GM21515 (cell line): ENCODE data around the gene MOV10L1.

Source experiments
- ATAC-seq: cut with Tn5 transposase; IDR thresholded peaks from one replicate; pipeline ENCODE4 v1.9.1; 2021; ENCODE audit not compliant: unreplicated experiment

MOV10L1 gene

GRCh38 chr22:50058906-50059880 is 30.6 kb upstream of the MOV10L1 start:
- ATAC-seq, result no peak

GRCh38 chr22:50059881-50060262 is 29.9 kb upstream of the MOV10L1 start:
- no peak for ATAC-seq

DNA sequence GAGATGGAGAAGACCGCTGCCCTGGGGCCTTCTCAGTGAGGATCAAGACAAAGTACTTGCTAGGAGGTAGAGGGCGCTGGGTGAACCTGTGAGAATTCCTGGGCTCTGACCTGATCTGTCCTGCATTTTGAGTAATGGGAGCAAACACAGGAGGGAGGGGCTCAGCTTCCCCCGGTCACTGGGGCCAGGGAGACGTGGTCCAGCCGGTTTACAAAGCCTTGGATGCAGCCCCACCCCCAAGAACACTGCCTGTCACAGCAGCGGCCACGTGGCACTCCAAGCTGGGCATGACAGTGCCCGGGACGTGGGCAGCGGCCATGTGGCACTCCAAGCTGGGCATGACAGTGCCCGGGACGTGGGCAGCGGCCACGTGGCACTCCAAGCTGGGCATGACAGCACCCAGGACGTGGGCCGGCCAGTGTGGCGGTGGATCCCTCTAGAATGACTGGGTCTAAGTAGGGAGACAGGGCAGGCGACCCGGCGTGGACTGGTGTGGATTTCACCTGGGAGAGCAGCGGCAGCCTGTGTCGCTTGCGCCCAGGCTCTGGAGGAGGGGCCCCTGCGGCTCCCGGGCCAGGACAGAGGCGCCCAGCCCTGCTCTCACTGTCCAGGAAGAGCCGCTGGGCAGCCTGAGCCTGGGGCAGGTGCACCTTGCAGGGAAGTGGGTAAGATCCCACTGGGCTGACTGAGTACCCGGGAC is 29.2 kb upstream of the MOV10L1 start:
- no peak for ATAC-seq

- ATAC-seq, result no peak
These were observed 28.5 kb upstream of the MOV10L1 start for GRCh38 chr22:50061141-50061823.

- no peak for ATAC-seq
These were observed 27.9 kb upstream of the MOV10L1 start for GRCh38 chr22:50061824-50062355.

- ATAC-seq, result no peak
These were observed 27.2 kb upstream of the MOV10L1 start for GRCh38 chr22:50062509-50063135.

- no peak for ATAC-seq
These were observed 26.0 kb upstream of the MOV10L1 start for GRCh38 chr22:50063589-50064393.

GRCh38 chr22:50064453-50064852 is 25.4 kb upstream of the MOV10L1 start:
- ATAC-seq, result no peak

DNA sequence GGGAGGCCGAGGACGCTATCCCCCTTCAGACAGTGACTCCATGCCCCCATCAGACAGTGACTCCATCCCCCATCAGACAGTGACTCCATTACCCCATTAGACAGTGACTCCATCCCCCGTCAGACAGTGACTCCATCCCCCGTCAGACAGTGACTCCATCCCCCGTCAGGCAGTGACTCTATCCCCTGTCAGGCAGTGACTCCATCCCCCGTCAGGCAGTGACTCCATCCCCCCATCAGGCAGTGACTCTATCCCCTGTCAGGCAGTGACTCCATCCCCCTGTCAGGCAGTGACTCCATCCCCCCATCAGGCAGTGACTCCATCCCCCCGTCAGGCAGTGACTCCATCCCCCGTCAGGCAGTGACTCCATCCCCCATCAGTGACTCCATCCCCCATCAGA is 22.6 kb upstream of the MOV10L1 start:
- no peak for ATAC-seq

DNA sequence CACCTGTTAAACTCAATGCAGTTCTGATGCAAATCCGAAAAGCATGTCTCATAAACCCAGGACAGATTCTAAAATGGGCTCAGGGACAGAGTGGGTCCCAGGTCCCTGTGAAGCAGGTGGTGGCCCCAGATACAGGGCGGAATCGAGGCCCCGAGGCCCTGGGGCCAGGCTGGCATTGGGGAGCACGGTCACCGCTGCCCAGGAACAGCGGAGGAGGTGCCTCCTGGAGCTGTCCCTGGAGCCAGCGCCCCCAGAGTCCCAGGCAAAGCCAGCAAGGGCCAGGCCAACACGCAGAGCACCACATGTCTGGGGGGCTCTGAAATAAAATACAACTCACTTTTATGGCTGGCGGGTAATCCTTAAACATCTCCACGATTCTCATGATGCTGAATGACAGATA is 21.7 kb upstream of the MOV10L1 start:
- ATAC-seq, result no peak

DNA sequence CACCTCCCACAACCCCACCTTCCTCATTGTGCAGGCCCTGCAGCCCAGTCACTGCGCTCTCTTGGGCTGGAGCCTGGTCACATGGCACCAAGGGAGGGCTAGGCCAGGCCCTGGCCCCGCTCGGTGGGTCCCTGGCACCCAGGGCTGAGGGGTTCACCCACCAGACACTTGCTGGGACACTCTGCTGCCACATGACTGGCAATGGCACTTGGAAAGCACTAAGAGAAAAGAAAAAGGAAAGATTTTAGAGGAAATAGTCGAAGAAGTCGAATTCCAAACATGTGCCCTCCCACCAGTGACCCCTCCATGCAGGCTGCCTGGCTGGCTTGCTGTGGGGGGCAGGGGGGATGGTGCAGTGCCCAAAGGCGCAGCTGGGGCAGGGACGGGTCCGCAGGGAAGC is 19.4 kb upstream of the MOV10L1 start:
- ATAC-seq, result no peak

DNA sequence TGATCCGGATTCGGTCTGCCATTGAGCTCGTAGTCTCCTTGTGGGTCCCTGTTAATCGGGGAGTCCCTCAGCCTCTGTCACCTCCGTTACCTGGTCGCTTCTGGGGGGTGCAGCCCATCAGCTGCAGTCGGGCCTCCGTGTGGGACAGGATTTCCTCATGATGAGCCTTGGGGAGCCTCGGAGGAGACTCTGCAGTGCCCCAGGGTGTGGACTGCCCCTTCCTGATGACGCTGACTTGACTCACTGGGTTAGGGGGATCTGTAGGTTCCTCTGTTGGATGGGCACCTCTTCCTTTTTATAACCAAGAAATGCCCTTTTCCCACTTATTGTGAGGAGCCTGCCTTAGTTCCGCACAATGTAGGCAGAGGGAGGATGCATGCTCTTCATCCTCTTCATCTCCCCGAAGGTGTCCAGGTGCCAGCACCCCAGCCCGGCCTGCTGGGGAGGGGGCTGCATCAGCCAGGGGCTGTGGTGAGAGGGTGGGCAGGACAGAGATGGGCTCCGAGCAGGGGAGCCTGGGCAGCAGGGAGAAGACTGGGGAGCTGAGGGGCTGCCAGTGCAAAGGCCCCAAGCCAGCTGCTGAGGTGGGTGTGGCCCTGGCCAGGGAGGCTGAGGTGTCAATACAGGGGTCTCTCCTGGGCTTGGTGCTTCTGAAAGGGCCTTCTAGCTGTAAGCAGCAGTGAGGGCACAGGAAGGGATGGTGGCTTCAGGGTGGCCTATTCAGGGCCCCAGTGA is 18.2 kb upstream of the MOV10L1 start:
- ATAC-seq, result no peak

DNA sequence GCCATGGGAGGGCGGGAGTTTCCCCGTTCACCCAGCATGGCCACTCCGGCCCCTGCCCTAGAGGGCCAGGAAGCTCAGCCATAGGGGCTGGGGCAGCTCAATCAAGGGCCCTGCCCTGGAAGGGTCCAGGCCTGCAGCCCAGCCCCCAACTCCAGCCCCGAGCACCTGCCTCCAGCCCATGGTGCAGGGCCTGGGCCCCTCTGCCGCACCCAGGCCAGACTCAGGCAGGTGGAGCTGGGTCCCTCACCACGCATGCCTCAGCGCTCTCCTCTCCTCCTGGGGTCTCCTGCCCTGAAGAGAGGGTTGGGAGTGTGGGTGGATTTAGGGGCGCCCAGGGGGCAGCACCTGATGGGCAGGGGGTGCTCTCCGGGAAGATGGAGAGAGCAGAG is 17.6 kb upstream of the MOV10L1 start:
- ATAC-seq, result no peak

- ATAC-seq, result no peak
These were observed 16.9 kb upstream of the MOV10L1 start for GRCh38 chr22:50072714-50073538.

GRCh38 chr22:50074056-50074455 is 15.8 kb upstream of the MOV10L1 start:
- no peak for ATAC-seq

GRCh38 chr22:50074551-50075530 is 15.0 kb upstream of the MOV10L1 start:
- no peak for ATAC-seq
